Erythroblast (primary cell): ENCODE data around the gene GNAT1.

Source experiments
- GATA1 ChIP-seq: IDR thresholded peaks from 2 replicates; pipeline ENCODE4 v1.6.1; 2011; ENCODE audit warnings: low read depth, mild to moderate bottlenecking, control low read depth, low read length, moderate library complexity
- POLR2A ChIP-seq: IDR thresholded peaks from 2 replicates; pipeline ENCODE4 v1.6.1; 2011; ENCODE audit warnings: mild to moderate bottlenecking, low read length

DNA sequence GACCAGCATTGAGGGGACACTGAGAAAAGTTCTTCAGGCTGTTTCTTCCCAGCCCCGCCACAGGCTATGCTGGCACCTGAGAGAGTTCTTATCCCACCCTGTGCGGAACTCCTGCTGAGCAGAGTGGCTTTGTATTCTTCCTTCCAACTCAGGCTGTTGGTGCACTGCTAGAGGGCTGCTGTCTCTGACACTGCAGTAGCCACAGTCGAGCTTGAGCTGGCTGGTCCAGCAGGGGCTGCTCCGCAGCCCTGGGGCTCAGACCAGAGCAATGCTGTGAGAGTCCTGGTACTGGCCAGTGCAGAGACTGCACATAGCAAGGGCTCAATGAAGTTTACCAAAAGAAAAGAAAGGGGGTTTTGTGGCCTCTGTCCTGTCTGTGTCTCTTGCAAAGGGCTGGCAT, 48.2 kb downstream of the GNAT1 start:
- TF ChIP-seq POLR2A (no peak), GATA1 (no peak)
